ENCODE data around the gene TSPAN31. TPM values are rescaled to one million over a fixed set of nuclear protein-coding genes. Genes with fewer than 3 reads are reported as not detected.

Gene TSPAN31
- polyA plus RNA-seq (2013, experiment 1 of 2): 24.9 TPM
- 25.4 TPM for polyA plus RNA-seq (2013, experiment 2 of 2)

GRCh38 chr12:57744777-57745484 lies at the start of gene TSPAN31:
Gene TSPAN31, plus strand, starts transcription at chr12:57745039. Its CDS starts 116 bp downstream, at chr12:57745155.
- Histone ChIP-seq H3K27ac (replicated peaks; ENCODE audit: low read length) (peak within 1 kb of the TSS; percentile 81), H3K27me3 (ENCODE audit: control insufficient read depth in 3 of 3, insufficient read depth in 3 of 3, low read depth in 1 of 3, low read length in 3 of 3) (peaks cover 0 to 21% (median 0%) of the 10 kb centered on the region in 3 experiments), H4K8ac (ENCODE audit: low read depth, low read length) (no peak within 1 kb of the TSS), H3K4me3 (ENCODE audit: low read length in 2 of 2) (peak within 1 kb of the TSS; percentile 82 to 87), H2AFZ (ENCODE audit: low read length) (peak within 1 kb of the TSS; percentile 90), H2BK15ac (ENCODE audit: low read length) (no peak within 1 kb of the TSS), H3K14ac (ENCODE audit: low read length) (no peak within 1 kb of the TSS), H2BK120ac (ENCODE audit: low read depth, low read length) (no peak within 1 kb of the TSS), H3K9ac (ENCODE audit: low read depth, low read length, poor library complexity) (peak within 1 kb of the TSS; percentile 79), H3K4me2 (ENCODE audit: insufficient read depth, low read length, poor library complexity, severe bottlenecking) (peak within 1 kb of the TSS; percentile 85), H3K79me1 (ENCODE audit: low read depth, low read length) (no peaks in the 10 kb centered on the region), H3K9me3 (replicated peaks in 1 of 2; ENCODE audit: control insufficient read depth in 2 of 2, insufficient read depth in 1 of 2, low read depth in 1 of 2, low read length in 2 of 2) (no peaks in the 10 kb centered on the region), H3K4ac (ENCODE audit: low read length) (no peak within 1 kb of the TSS), H2BK5ac (ENCODE audit: low read length) (no peak within 1 kb of the TSS), H3K36me3 (replicated peaks in 1 of 2; ENCODE audit: control insufficient read depth in 2 of 2, insufficient read depth in 2 of 2, low read length in 2 of 2) (peaks cover 18 to 43% of the 10 kb centered on the region in 2 donors), H4K91ac (ENCODE audit: low read depth, low read length, poor library complexity) (no peak within 1 kb of the TSS), H2AK5ac (ENCODE audit: low read depth, low read length) (peak within 1 kb of the TSS; percentile 51), H3K4me1 (ENCODE audit: control insufficient read depth in 2 of 2, insufficient read depth in 1 of 2, low read depth in 1 of 2, low read length in 2 of 2) (peaks cover 4 to 21% of the 10 kb centered on the region in 2 donors), H3K18ac (ENCODE audit: low read length) (peak within 1 kb of the TSS; percentile 97), H2BK12ac (ENCODE audit: low read length) (no peak within 1 kb of the TSS), H3K23ac (ENCODE audit: low read depth, low read length, poor library complexity) (peak within 1 kb of the TSS; percentile 14)
- WGBS, 2 donors (ENCODE audit: extremely low coverage in 2 of 2, insufficient read length in 2 of 2, insufficient replicate concordance in 1 of 2): no CpG with 5 or more reads among the region's 29 CpGs
- DNase-seq (ENCODE audit: low spot score): peak; percentile 91

- Histone ChIP-seq H2BK15ac (ENCODE audit: low read length) (no peak overlapping the region), H4K8ac (ENCODE audit: low read depth, low read length) (no peak overlapping the region), H3K4me3 (ENCODE audit: low read length in 2 of 2) (no peak overlapping the region), H3K36me3 (replicated peaks in 1 of 2; ENCODE audit: control insufficient read depth in 2 of 2, insufficient read depth in 2 of 2, low read length in 2 of 2) (peaks cover 12 to 31% of the 10 kb centered on the region in 2 donors), H3K27ac (replicated peaks; ENCODE audit: low read length) (no peak overlapping the region), H3K14ac (ENCODE audit: low read length) (no peak overlapping the region), H3K4me1 (ENCODE audit: control insufficient read depth in 2 of 2, insufficient read depth in 1 of 2, low read depth in 1 of 2, low read length in 2 of 2) (peaks cover 5% of the 10 kb centered on the region in 2 donors), H2BK120ac (ENCODE audit: low read depth, low read length) (no peak overlapping the region), H2AFZ (ENCODE audit: low read length) (no peak overlapping the region), H3K23ac (ENCODE audit: low read depth, low read length, poor library complexity) (no peak overlapping the region), H2AK5ac (ENCODE audit: low read depth, low read length) (no peak overlapping the region), H3K9me3 (replicated peaks in 1 of 2; ENCODE audit: control insufficient read depth in 2 of 2, insufficient read depth in 1 of 2, low read depth in 1 of 2, low read length in 2 of 2) (no peaks in the 10 kb centered on the region), H3K9ac (ENCODE audit: low read depth, low read length, poor library complexity) (no peak overlapping the region), H3K4ac (ENCODE audit: low read length) (no peak overlapping the region), H2BK12ac (ENCODE audit: low read length) (no peak overlapping the region), H3K18ac (ENCODE audit: low read length) (no peak overlapping the region), H2BK5ac (ENCODE audit: low read length) (no peak overlapping the region), H3K4me2 (ENCODE audit: insufficient read depth, low read length, poor library complexity, severe bottlenecking) (no peak overlapping the region), H3K27me3 (ENCODE audit: control insufficient read depth in 3 of 3, insufficient read depth in 3 of 3, low read depth in 1 of 3, low read length in 3 of 3) (no peaks in the 10 kb centered on the region), H3K79me1 (ENCODE audit: low read depth, low read length) (peaks cover 4% of the 10 kb centered on the region), H4K91ac (ENCODE audit: low read depth, low read length, poor library complexity) (no peak overlapping the region)
- no CpG with 5 or more reads among the region's 11 CpGs for WGBS, 2 donors (ENCODE audit: extremely low coverage in 2 of 2, insufficient read length in 2 of 2, insufficient replicate concordance in 1 of 2)
- DNase-seq (ENCODE audit: low spot score): no peak
Measured at GRCh38 chr12:57695770-57696432, 48.9 kb upstream of the TSPAN31 start.

GRCh38 chr12:57697076-57697475 lies 47.8 kb upstream of the TSPAN31 start:
- no peak for DNase-seq (ENCODE audit: low spot score)
- no peak overlapping the region for H3K9ac ChIP-seq (ENCODE audit: low read depth, low read length, poor library complexity)
- no peak overlapping the region for H3K23ac ChIP-seq (ENCODE audit: low read depth, low read length, poor library complexity)
- H2AK5ac ChIP-seq (ENCODE audit: low read depth, low read length): no peak overlapping the region
- H3K4me2 ChIP-seq (ENCODE audit: insufficient read depth, low read length, poor library complexity, severe bottlenecking): no peak overlapping the region
- H2AFZ ChIP-seq (ENCODE audit: low read length): no peak overlapping the region
- peaks cover 12 to 32% of the 10 kb centered on the region in 2 donors for H3K36me3 ChIP-seq (replicated peaks in 1 of 2; ENCODE audit: control insufficient read depth in 2 of 2, insufficient read depth in 2 of 2, low read length in 2 of 2)
- no peak overlapping the region for H2BK120ac ChIP-seq (ENCODE audit: low read depth, low read length)
- no CpG with 5 or more reads among the region's 1 CpG for WGBS, 2 donors (ENCODE audit: extremely low coverage in 2 of 2, insufficient read length in 2 of 2, insufficient replicate concordance in 1 of 2)
- no peak overlapping the region for H3K27ac ChIP-seq (replicated peaks; ENCODE audit: low read length)
- H3K27me3 ChIP-seq (ENCODE audit: control insufficient read depth in 3 of 3, insufficient read depth in 3 of 3, low read depth in 1 of 3, low read length in 3 of 3): no peaks in the 10 kb centered on the region
- H2BK5ac ChIP-seq (ENCODE audit: low read length): no peak overlapping the region
- H4K91ac ChIP-seq (ENCODE audit: low read depth, low read length, poor library complexity): no peak overlapping the region
- H3K9me3 ChIP-seq (replicated peaks in 1 of 2; ENCODE audit: control insufficient read depth in 2 of 2, insufficient read depth in 1 of 2, low read depth in 1 of 2, low read length in 2 of 2): no peaks in the 10 kb centered on the region
- peaks cover 5% of the 10 kb centered on the region in 2 donors for H3K4me1 ChIP-seq (ENCODE audit: control insufficient read depth in 2 of 2, insufficient read depth in 1 of 2, low read depth in 1 of 2, low read length in 2 of 2)
- H2BK12ac ChIP-seq (ENCODE audit: low read length): no peak overlapping the region
- no peak overlapping the region for H2BK15ac ChIP-seq (ENCODE audit: low read length)
- H3K4me3 ChIP-seq (ENCODE audit: low read length in 2 of 2): no peak overlapping the region
- no peak overlapping the region for H3K14ac ChIP-seq (ENCODE audit: low read length)
- H3K4ac ChIP-seq (ENCODE audit: low read length): no peak overlapping the region
- peaks cover 4% of the 10 kb centered on the region for H3K79me1 ChIP-seq (ENCODE audit: low read depth, low read length)
- H4K8ac ChIP-seq (ENCODE audit: low read depth, low read length): no peak overlapping the region
- no peak overlapping the region for H3K18ac ChIP-seq (ENCODE audit: low read length)

- H2BK120ac ChIP-seq (ENCODE audit: low read depth, low read length): no peak overlapping the region
- H3K9ac ChIP-seq (ENCODE audit: low read depth, low read length, poor library complexity): no peak overlapping the region
- no peak overlapping the region for H3K23ac ChIP-seq (ENCODE audit: low read depth, low read length, poor library complexity)
- DNase-seq (ENCODE audit: low spot score): no peak
- peaks cover 5% of the 10 kb centered on the region in 2 donors for H3K4me1 ChIP-seq (ENCODE audit: control insufficient read depth in 2 of 2, insufficient read depth in 1 of 2, low read depth in 1 of 2, low read length in 2 of 2)
- H3K27ac ChIP-seq (replicated peaks; ENCODE audit: low read length): no peak overlapping the region
- H4K8ac ChIP-seq (ENCODE audit: low read depth, low read length): no peak overlapping the region
- no peak overlapping the region for H2BK5ac ChIP-seq (ENCODE audit: low read length)
- WGBS, 2 donors (ENCODE audit: extremely low coverage in 2 of 2, insufficient read length in 2 of 2, insufficient replicate concordance in 1 of 2): no CpG with 5 or more reads among the region's 3 CpGs
- H3K27me3 ChIP-seq (ENCODE audit: control insufficient read depth in 3 of 3, insufficient read depth in 3 of 3, low read depth in 1 of 3, low read length in 3 of 3): no peaks in the 10 kb centered on the region
- no peak overlapping the region for H4K91ac ChIP-seq (ENCODE audit: low read depth, low read length, poor library complexity)
- H3K9me3 ChIP-seq (replicated peaks in 1 of 2; ENCODE audit: control insufficient read depth in 2 of 2, insufficient read depth in 1 of 2, low read depth in 1 of 2, low read length in 2 of 2): no peaks in the 10 kb centered on the region
- no peak overlapping the region for H2BK15ac ChIP-seq (ENCODE audit: low read length)
- no peak overlapping the region for H2BK12ac ChIP-seq (ENCODE audit: low read length)
- H3K36me3 ChIP-seq (replicated peaks in 1 of 2; ENCODE audit: control insufficient read depth in 2 of 2, insufficient read depth in 2 of 2, low read length in 2 of 2): peaks cover 12 to 45% of the 10 kb centered on the region in 2 donors
- peaks cover 4% of the 10 kb centered on the region for H3K79me1 ChIP-seq (ENCODE audit: low read depth, low read length)
- H2AK5ac ChIP-seq (ENCODE audit: low read depth, low read length): no peak overlapping the region
- no peak overlapping the region for H3K18ac ChIP-seq (ENCODE audit: low read length)
- no peak overlapping the region for H3K4me3 ChIP-seq (ENCODE audit: low read length in 2 of 2)
- no peak overlapping the region for H3K4me2 ChIP-seq (ENCODE audit: insufficient read depth, low read length, poor library complexity, severe bottlenecking)
- H2AFZ ChIP-seq (ENCODE audit: low read length): no peak overlapping the region
- no peak overlapping the region for H3K14ac ChIP-seq (ENCODE audit: low read length)
- no peak overlapping the region for H3K4ac ChIP-seq (ENCODE audit: low read length)
Measured at GRCh38 chr12:57698414-57698813, 46.4 kb upstream of the TSPAN31 start.

Data from neuronal stem cell (in vitro differentiated cells).